NCI-H2029 treated with DMSO at 0.1 percent for 48 hours (cell line): Measurements from ENCODE around the gene ESF1.
A peak's percentile ranks its signal among the peaks of the same experiment; 100 is the strongest.

Experiments
- DNase-seq: peaks from one replicate; lab custom pipeline; 2025; lab: John Stamatoyannopoulos, UW

The ESF1 gene

DNA sequence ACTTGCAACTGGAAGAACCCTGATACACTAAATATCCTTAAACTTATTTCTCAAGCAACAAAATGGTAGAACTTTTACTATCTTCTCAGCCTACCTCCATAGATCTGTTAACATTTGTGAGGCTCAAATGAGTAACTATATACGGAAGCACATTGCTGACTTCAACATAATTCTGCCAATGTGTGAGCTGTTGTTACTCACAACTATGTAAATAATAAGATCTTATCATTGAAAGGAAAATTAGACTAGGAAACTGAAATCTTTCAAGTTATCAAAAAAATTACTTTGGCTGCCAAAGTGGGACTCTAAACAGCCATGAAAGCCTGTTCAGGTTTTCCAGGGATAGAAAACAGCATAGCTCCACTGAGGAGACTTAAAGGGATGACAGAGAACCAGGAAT, 105.8 kb downstream of the ESF1 start:
- no peak for DNase-seq

DNA sequence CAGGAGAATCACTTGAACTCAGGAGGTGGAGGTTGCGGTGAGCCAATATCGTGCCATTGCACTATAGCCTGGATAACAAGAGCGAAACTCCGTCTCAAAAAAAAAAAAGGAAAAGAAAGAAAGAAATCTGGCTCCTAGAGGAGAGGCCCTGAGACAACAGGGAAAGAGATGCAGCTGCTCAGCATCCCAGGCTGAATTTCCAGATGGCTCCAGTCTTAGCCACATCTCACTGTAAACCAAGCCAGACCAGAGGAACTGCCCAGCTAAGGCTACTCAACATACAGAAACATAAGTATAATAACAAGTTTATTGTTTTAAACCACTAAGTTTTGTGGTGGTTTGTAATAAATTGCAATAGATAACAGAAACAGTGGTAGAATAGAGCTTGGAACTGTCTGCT, 107.5 kb downstream of the ESF1 start:
- DNase-seq: no peak

DNA sequence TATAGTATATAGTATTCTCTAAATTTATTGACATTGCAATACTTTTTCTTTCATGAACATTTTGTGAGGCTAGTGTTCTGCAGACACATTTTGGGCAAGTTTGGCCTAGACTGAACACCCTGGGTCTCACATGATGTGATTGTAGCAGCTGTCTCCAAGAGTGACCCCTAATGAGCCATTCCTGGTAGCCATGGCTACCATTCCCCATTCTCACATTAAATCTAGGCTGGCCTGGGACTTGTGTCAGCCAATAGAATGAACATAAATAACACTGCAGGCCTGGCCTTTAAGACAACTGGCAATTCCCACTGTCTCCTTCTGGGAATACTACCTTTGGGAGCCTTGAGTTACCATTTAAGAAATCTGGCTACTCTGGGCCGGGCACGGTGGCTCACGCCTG, 108.0 kb downstream of the ESF1 start:
- DNase-seq: no peak

DNA sequence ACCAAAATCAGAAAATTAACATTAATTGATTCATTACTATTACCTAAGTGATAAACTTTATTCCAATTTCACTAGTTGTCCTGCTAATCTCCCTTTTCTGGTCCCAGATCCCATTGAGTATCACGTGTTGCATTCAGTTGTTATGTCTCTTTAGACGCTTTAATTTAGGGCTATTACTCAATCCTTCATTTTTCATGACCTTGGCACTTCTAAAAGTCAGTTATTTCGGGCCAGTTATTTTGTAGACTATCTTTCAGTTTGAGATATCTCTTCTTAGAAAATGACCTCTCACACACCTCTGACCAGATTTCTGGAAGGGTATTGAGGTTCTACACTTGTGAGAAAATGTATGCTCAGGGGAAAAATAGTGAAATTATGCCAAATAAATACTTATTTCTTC, 112.0 kb downstream of the ESF1 start:
- no peak for DNase-seq

DNA sequence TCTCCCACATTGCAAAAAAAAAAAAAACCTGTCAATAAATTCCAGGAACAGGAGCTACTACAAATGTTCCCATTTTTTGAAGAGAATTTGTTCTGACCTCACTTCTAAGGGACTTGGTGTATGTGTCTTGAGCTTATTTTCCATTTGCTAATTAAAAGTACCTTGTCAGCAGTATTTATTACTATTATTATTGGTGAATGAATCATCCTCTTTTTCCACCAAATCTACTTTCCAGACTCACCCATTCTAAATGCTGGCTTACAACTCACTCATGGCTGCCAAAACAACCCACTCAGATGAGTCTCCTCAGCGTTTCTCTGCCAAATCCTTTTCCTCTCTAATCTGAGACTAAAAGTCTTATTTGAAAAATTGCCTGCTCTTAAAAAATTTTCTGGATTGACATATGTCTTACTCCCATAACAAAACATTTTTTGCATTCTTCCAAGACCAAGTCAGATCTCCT, 112.8 kb downstream of the ESF1 start:
- DNase-seq: no peak

DNA sequence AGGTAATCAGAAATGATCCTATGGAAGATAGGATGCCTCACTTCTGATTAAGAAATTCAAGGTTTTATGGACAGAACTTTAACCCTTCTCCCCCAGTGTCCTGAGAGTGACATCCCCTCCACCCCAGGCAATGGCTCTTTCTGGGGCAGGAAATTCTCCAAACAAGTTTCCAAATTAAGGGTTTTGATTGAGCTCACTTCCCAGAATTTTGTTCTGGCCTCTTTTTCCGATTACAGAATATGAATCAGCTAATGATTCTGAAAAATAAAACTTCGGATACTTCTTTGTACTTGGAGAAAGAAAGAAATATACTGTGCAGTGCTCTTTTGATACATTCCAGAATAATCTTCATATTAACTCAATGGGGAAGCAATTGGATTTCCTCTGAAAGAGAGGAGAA, 113.2 kb downstream of the ESF1 start:
- no peak for DNase-seq

DNA sequence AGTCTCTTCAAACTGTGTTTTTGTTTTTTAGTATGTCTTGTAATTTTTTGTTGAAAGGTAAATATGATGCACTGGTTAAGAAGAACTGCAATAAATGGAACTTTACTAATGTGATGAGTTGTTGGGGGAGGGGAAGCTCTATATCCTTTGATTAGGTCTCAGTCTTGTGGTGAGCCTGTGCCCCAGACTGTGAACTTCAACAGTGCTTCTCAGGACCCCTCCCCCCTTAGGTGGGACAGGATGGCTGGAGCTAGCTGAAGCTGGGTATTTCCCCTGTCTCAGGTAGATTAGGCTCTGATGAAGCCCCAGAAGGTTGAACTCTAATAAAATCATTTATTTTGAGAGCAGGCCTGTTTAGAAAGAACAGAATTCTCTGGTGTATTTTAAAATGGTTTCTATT, 114.6 kb downstream of the ESF1 start:
- DNase-seq: no peak

DNA sequence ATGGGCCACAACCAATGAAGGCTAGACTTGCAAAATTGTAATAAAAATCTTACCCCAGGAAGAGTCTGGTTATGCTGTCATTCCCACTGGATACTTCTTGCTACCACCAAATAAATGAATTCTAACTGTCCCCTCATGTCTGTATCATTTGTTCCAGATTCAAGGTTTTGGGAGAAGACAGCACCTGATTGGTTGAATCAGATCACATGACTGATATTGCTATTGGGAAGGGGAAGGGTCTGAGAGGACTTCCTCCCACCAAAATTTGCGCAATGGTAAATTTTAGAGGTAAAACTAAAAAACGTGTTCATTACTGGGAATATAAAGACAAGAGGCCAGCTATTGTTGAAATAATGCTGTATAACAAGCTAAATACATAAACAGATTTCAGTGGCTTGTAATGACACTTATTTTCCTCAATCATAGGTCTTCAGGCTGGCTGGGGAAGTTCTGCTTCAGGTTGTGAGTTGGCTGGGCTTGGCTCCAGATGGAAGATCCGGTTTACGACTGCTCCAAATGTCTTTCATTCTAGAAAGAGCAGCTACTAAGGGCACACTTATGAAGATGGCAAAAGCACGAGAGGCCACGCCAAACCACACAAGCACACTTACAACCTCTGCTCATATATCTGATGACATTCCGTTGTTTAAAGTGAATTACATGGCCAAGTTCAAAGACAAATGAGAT, 118.9 kb downstream of the ESF1 start:
- peak; percentile 77 for DNase-seq
